Measurements from ENCODE around the gene KLF6. TPM values are rescaled to one million over a fixed set of nuclear protein-coding genes. Genes with fewer than 3 reads are reported as not detected.

KLF6 gene
- total and polyA plus RNA-seq, 2 of the 4 experiments (the other 2 are of a cell fraction) = 69.0 to 123 TPM

- Histone ChIP-seq H2AK9ac (replicated peaks; ENCODE audit: low read depth, low read length, poor library complexity) (no peak overlapping the region), H3K36me3 (ENCODE audit: control insufficient read depth, insufficient read depth, low read length) (no peaks in the 10 kb centered on the region), H4K91ac (ENCODE audit: insufficient read depth, low read depth, low read length) (no peak overlapping the region), H3K56ac (ENCODE audit: extremely low read depth, insufficient read depth, low read length) (no peak overlapping the region), H2BK5ac (ENCODE audit: low read depth, low read length, poor library complexity, severe bottlenecking) (no peak overlapping the region), H3K23ac (ENCODE audit: low read depth, low read length) (no peak overlapping the region), H3K9me1 (ENCODE audit: insufficient read depth, low read length) (peaks cover 6% of the 10 kb centered on the region), H4K8ac (ENCODE audit: low read depth in 2 of 2, low read length in 2 of 2) (no peak overlapping the region), H3K27me3 (ENCODE audit: control insufficient read depth, insufficient read depth, low read length) (no peaks in the 10 kb centered on the region), H3K9me3 (ENCODE audit: control insufficient read depth, insufficient read depth, low read length) (no peaks in the 10 kb centered on the region), H2BK20ac (ENCODE audit: low read depth, low read length) (0 out of 2 replicates have a peak overlapping the region, but pooled peaks have one; percentile 3), H3K4ac (ENCODE audit: low read depth, low read length) (no peak overlapping the region), H2AFZ (replicated peaks; ENCODE audit: low read length, poor library complexity) (no peak overlapping the region), H4K5ac (ENCODE audit: low read depth, low read length) (no peak overlapping the region), H4K20me1 (ENCODE audit: insufficient read depth, low read length) (no peaks in the 10 kb centered on the region), H3K14ac (replicated peaks; ENCODE audit: low read depth, low read length) (no peak overlapping the region), H2AK5ac (ENCODE audit: low read depth, low read length) (peak overlapping the region; percentile 22; the same call in 1 of the 2 replicates), H3K4me3 (ENCODE audit: insufficient read depth, low read depth, low read length) (no peak overlapping the region), H2BK15ac (ENCODE audit: low read depth, low read length) (peak overlapping the region; percentile 24; the same call in 1 of the 3 replicates), H3K18ac (ENCODE audit: low read depth, low read length) (no peak overlapping the region), H3K9ac (ENCODE audit: low read depth, low read length) (no peak overlapping the region), H3K79me1 (ENCODE audit: low read depth in 1 of 2, low read length in 2 of 2) (no peaks in the 10 kb centered on the region), H3K27ac (ENCODE audit: insufficient read depth, low read length) (no peak overlapping the region), H3K4me1 (ENCODE audit: control insufficient read depth, insufficient read depth, low read length) (peaks cover 12% of the 10 kb centered on the region), H3K4me2 (ENCODE audit: low read depth, low read length) (no peak overlapping the region), H2BK120ac (ENCODE audit: low read depth, low read length) (no peak overlapping the region; the same call in 1 of the 2 replicates)
- DNase-seq (peak; percentile 81), ATAC-seq (ENCODE audit: low read depth) (peak; percentile 71)
- dilution Hi-C loops (cut with HindIII; ENCODE audit: low sequenced_read_pairs, unreplicated experiment) (no loop called here), in situ Hi-C loops (cut with MboI; ENCODE audit: low sequenced_read_pairs) (no loop called here), intact Hi-C loops (cut with micrococcal nuclease) (loop anchor here (5.0 kb wide), 2 partner anchors 82 to 372 kb away; no protein-coding TSS in a partner anchor)
- WGBS, 2 experiments (ENCODE audit: extremely low coverage in 2 of 2, insufficient read length in 1 of 2) = 63% methylated on average over 2 of the region's 8 CpGs; no CpG with 5 or more reads in 1 of the 2 experiments
- BruUV-seq (replicated peaks) = no TSS peak
- TF ChIP-seq MXI1 (IDR thresholded peaks at IDR 0.05; ENCODE audit: borderline replicate concordance, low read depth, low read length) (no peak), CHD1 (IDR thresholded peaks at IDR 0.05; ENCODE audit: low read depth, low read length) (no peak), CEBPB (IDR thresholded peaks at IDR 0.05; ENCODE audit: low read depth, low read length) (peak; percentile 90), POLR2A (IDR thresholded peaks at IDR 0.05; ENCODE audit: low read depth, low read length) (no peak), MAFK (IDR thresholded peaks at IDR 0.05; ENCODE audit: low read depth, low read length) (0 out of 2 replicates have a peak, but pooled peaks have one; percentile 2)
- ChIA-PET CTCF (interaction anchor here (0.5 to 0.9 kb wide), 4 partner anchors 18 to 1716 kb away, joined by 3 to 7 read pairs (median 4); no protein-coding TSS in a partner anchor), POLR2A (ENCODE audit: unreplicated experiment) (no interaction called here)
Measured at GRCh38 chr10:3763852-3764625, 21.0 kb downstream of the KLF6 start.
